OCI-LY3 (cell line): Measurements from ENCODE around the gene TTC22.

Source experiments
- CTCF ChIP-seq: fragments of 200-600, 300-600 bp; sonication (generic); IDR thresholded peaks from 2 replicates; pipeline ENCODE4 v1.5.1; 2014; ENCODE audit warnings: antibody characterized with exemption, low read length, low read depth
- EZH2phosphoT487 ChIP-seq: fragments of 200-600 bp; shearing (Covaris generic); IDR thresholded peaks from 2 replicates; pipeline ENCODE4 v1.6.1; 2018; ENCODE audit warnings: antibody characterized with exemption, mixed run types, low read depth

- TF ChIP-seq CTCF (no peak), EZH2phosphoT487 (no peak)
These were observed 56.4 kb downstream of the TTC22 start for GRCh38 chr1:54744696-54745095.
